Neural cell (in vitro differentiated cells): Measurements from ENCODE around the gene TYK2. TPM values are rescaled to one million over a fixed set of nuclear protein-coding genes. Genes with fewer than 3 reads are reported as not detected.

Experiments used
- H2AFZ ChIP-seq: fragments of 200-600, 300-800 bp; sonication (generic), shearing (Covaris generic); 2 replicates; pipeline ENCODE4 v1.6.0; 2014; ENCODE audit warnings: low read depth, mild to moderate bottlenecking, antibody characterized with exemption, low read length, moderate library complexity
- H3F3A ChIP-seq: fragments of 200-600 bp; shearing (Covaris generic); 2 replicates; pipeline ENCODE4 v1.6.1; 2016; ENCODE audit warnings: mild to moderate bottlenecking, moderate library complexity, mixed read lengths, antibody characterized with exemption, low read length; ENCODE audit not compliant: insufficient read depth, poor library complexity, severe bottlenecking
- H3K27ac ChIP-seq: fragments of 200-600, 300-800 bp; sonication (generic), shearing (Covaris generic); 2 replicates; pipeline ENCODE4 v1.5.1; 2014; ENCODE audit warnings: mild to moderate bottlenecking, low read length, moderate library complexity
- H3K27me3 ChIP-seq: fragments of 300-800, 200-600 bp; sonication (generic), shearing (Covaris generic); 2 replicates; pipeline ENCODE4 v1.6.0; 2014; ENCODE audit warnings: mild to moderate bottlenecking, low read depth, low read length, moderate library complexity; ENCODE audit not compliant: insufficient read depth
- H3K36me3 ChIP-seq: fragments of 300-800, 200-600 bp; sonication (generic), shearing (Covaris generic); 2 replicates; pipeline ENCODE4 v1.5.1; 2014; ENCODE audit warnings: mild to moderate bottlenecking, antibody characterized with exemption, low read length, moderate library complexity; ENCODE audit not compliant: insufficient read depth
- H3K4me2 ChIP-seq: fragments of 300-800, 200-600 bp; sonication (generic), shearing (Covaris generic); 2 replicates; pipeline ENCODE4 v1.6.0; 2014; ENCODE audit warnings: mild to moderate bottlenecking, low read length
- H3K4me3 ChIP-seq: fragments of 300-800, 200-600 bp; sonication (generic), shearing (Covaris generic); 2 replicates; pipeline ENCODE4 v1.5.1; 2014; ENCODE audit warnings: mild to moderate bottlenecking, low read length, moderate library complexity
- H3K79me2 ChIP-seq: fragments of 200-600 bp; shearing (Covaris generic); replicated peaks from 2 replicates; pipeline ENCODE4 v1.6.0; 2014; ENCODE audit warnings: mild to moderate bottlenecking, low read length, moderate library complexity; ENCODE audit not compliant: insufficient read depth
- H3K9ac ChIP-seq: fragments of 300-800, 200-600 bp; sonication (generic), shearing (Covaris generic); 2 replicates; pipeline ENCODE4 v1.6.1; 2016; ENCODE audit warnings: mild to moderate bottlenecking, low read length, mixed read lengths
- H3K9me2 ChIP-seq: fragments of 200-600 bp; shearing (Covaris generic); 2 replicates; pipeline ENCODE4 v1.6.1; 2016; ENCODE audit warnings: mild to moderate bottlenecking, low read length, mixed read lengths; ENCODE audit not compliant: insufficient read depth
- H3K9me3 ChIP-seq: fragments of 200-600, 300-800 bp; sonication (generic), shearing (Covaris generic); 2 replicates; pipeline ENCODE4 v1.6.1; 2016; ENCODE audit warnings: mild to moderate bottlenecking, mixed run types, low read length, moderate library complexity, mixed read lengths
- H4K20me1 ChIP-seq: fragments of 200-600 bp; shearing (Covaris generic); 2 replicates; pipeline ENCODE4 v1.6.1; 2016; ENCODE audit warnings: mild to moderate bottlenecking, mixed run types; ENCODE audit not compliant: insufficient read depth
- EP300 ChIP-seq: fragments of 450-650 bp; conservative IDR thresholded peaks from 2 replicates; pipeline ENCODE4 v1.6.1; 2014; ENCODE audit warnings: antibody characterized with exemption, mild to moderate bottlenecking, moderate library complexity; ENCODE audit not compliant: poor library complexity, severe bottlenecking
- EZH2 ChIP-seq: fragments of 200-600, 300-800 bp; shearing (Covaris generic), sonication (generic); IDR thresholded peaks from 2 replicates; pipeline ENCODE4 v1.6.1; 2014; ENCODE audit warnings: antibody characterized with exemption, low read length, borderline replicate concordance, mild to moderate bottlenecking; ENCODE audit not compliant: insufficient read depth, poor library complexity, severe bottlenecking
- MXI1 ChIP-seq: fragments of 450-650 bp; conservative IDR thresholded peaks from 2 replicates; pipeline ENCODE4 v1.6.1; 2014; ENCODE audit warnings: antibody characterized with exemption, mild to moderate bottlenecking; ENCODE audit not compliant: poor library complexity, severe bottlenecking
- POLR2AphosphoS5 ChIP-seq: IDR thresholded peaks from 2 replicates; pipeline ENCODE4 v1.6.1; 2012
- REST ChIP-seq: IDR thresholded peaks from 2 replicates; pipeline ENCODE4 v1.6.1; 2012; ENCODE audit warnings: borderline replicate concordance
- SMC3 ChIP-seq: fragments of 450-650 bp; conservative IDR thresholded peaks from 2 replicates; pipeline ENCODE4 v1.6.1; 2014; ENCODE audit warnings: antibody characterized with exemption, mild to moderate bottlenecking, moderate library complexity; ENCODE audit not compliant: poor library complexity
- polyA plus RNA-seq: library from polyadenylated mRNA; depleted of rRNA; stranded (reverse); fragments of >200 nt; gene quantifications from 2 replicates; pipeline ENCODE4 v1.2.3, GENCODE V29; 2014

TYK2 gene
- polyA plus RNA-seq, 1 donor from 2014 or later = 95.8 TPM

- no peaks in the 10 kb centered on the region for H4K20me1 ChIP-seq
- peaks cover 97% of the 10 kb centered on the region for H3K27me3 ChIP-seq
- H3K9ac ChIP-seq = peak overlapping the region; percentile 50
- no peak overlapping the region for H2AFZ ChIP-seq
- H3K79me2 ChIP-seq = no peaks in the 10 kb centered on the region
- peak overlapping the region; percentile 68 for H3K4me3 ChIP-seq
- peaks cover 5% of the 10 kb centered on the region for H3F3A ChIP-seq
- no peaks in the 10 kb centered on the region for H3K36me3 ChIP-seq
- H3K27ac ChIP-seq = no peak overlapping the region
- no peaks in the 10 kb centered on the region for H3K9me3 ChIP-seq
- no peaks in the 10 kb centered on the region for H3K9me2 ChIP-seq
- TF ChIP-seq EP300 (no peak), POLR2AphosphoS5 (peak; percentile 43), SMC3 (no peak), EZH2 (no peak), MXI1 (peak; percentile 96)
- peak overlapping the region; percentile 60 for H3K4me2 ChIP-seq
Observed at GRCh38 chr19:10419646-10420443, 39.5 kb upstream of the TYK2 start.

GRCh38 chr19:10419200-10419645 is 38.9 kb upstream of the TYK2 start:
- Histone ChIP-seq H3K4me2 (peak overlapping the region; percentile 60), H3K36me3 (no peaks in the 10 kb centered on the region), H3K9me2 (no peaks in the 10 kb centered on the region), H4K20me1 (no peaks in the 10 kb centered on the region), H3K27me3 (peaks cover 91% of the 10 kb centered on the region), H3K4me3 (peak overlapping the region; percentile 68), H3F3A (peaks cover 5% of the 10 kb centered on the region), H3K9ac (peak overlapping the region; percentile 50), H3K79me2 (no peaks in the 10 kb centered on the region), H2AFZ (no peak overlapping the region), H3K27ac (no peak overlapping the region), H3K9me3 (no peaks in the 10 kb centered on the region)
- TF ChIP-seq EP300 (no peak), SMC3 (no peak), MXI1 (no peak), REST (no peak)

- no peaks in the 10 kb centered on the region for H3K9me2 ChIP-seq
- no peaks in the 10 kb centered on the region for H3K9me3 ChIP-seq
- TF ChIP-seq MXI1 (no peak), EZH2 (peak; percentile 60), POLR2AphosphoS5 (no peak)
- no peaks in the 10 kb centered on the region for H3K36me3 ChIP-seq
- H2AFZ ChIP-seq = no peak overlapping the region
- H3F3A ChIP-seq = peaks cover 5% of the 10 kb centered on the region
- peak overlapping the region; percentile 60 for H3K4me2 ChIP-seq
- H3K9ac ChIP-seq = peak overlapping the region; percentile 5
- H3K27me3 ChIP-seq = peaks cover 85% of the 10 kb centered on the region
- H4K20me1 ChIP-seq = no peaks in the 10 kb centered on the region
- peak overlapping the region; percentile 68 for H3K4me3 ChIP-seq
- no peaks in the 10 kb centered on the region for H3K79me2 ChIP-seq
- no peak overlapping the region for H3K27ac ChIP-seq
Observed at GRCh38 chr19:10418485-10419199, 38.3 kb upstream of the TYK2 start.
